Stimulated activated naive CD4-positive, alpha-beta T cell treated with Interleukin-2 at 50 U/mL for 16 hours (primary cell): Measurements from ENCODE around the gene TTC28.

Experiments
- DNase-seq: peaks from one replicate; lab custom pipeline; 2025; lab: John Stamatoyannopoulos, UW

Gene TTC28

GRCh38 chr22:28269277-28269676, 410.4 kb downstream of the TTC28 start:
- no peak for DNase-seq

- DNase-seq: no peak
Measured at GRCh38 chr22:28268850-28269249, 410.8 kb downstream of the TTC28 start.

- no peak for DNase-seq
Measured at GRCh38 chr22:28268171-28268570, 411.5 kb downstream of the TTC28 start.

GRCh38 chr22:28260619-28261018, 419.0 kb downstream of the TTC28 start:
- DNase-seq: no peak

- DNase-seq: no peak
Measured at GRCh38 chr22:28259774-28260312, 419.8 kb downstream of the TTC28 start.

GRCh38 chr22:28254396-28254795, 425.2 kb downstream of the TTC28 start:
- DNase-seq: no peak

GRCh38 chr22:28252539-28252938, 427.1 kb downstream of the TTC28 start:
- DNase-seq: no peak

GRCh38 chr22:28250036-28250695, 429.5 kb downstream of the TTC28 start:
- no peak for DNase-seq

- DNase-seq: no peak
Measured at GRCh38 chr22:28249402-28249801, 430.2 kb downstream of the TTC28 start.

GRCh38 chr22:28247667-28248363, 431.8 kb downstream of the TTC28 start:
- no peak for DNase-seq

- no peak for DNase-seq
Measured at GRCh38 chr22:28247136-28247535, 432.5 kb downstream of the TTC28 start.

GRCh38 chr22:28246397-28246796, 433.2 kb downstream of the TTC28 start:
- DNase-seq: no peak

GRCh38 chr22:28245579-28246224, 433.9 kb downstream of the TTC28 start:
- DNase-seq: no peak

- no peak for DNase-seq
Measured at GRCh38 chr22:28244757-28245156, 434.9 kb downstream of the TTC28 start.

GRCh38 chr22:28243539-28243938, 436.1 kb downstream of the TTC28 start:
- DNase-seq: no peak

- DNase-seq: no peak
Measured at GRCh38 chr22:28241656-28242290, 437.9 kb downstream of the TTC28 start.

- DNase-seq: no peak
Measured at GRCh38 chr22:28239941-28240340, 439.7 kb downstream of the TTC28 start.

- no peak for DNase-seq
Measured at GRCh38 chr22:28237783-28238182, 441.9 kb downstream of the TTC28 start.

GRCh38 chr22:28237112-28237511, 442.5 kb downstream of the TTC28 start:
- no peak for DNase-seq

- DNase-seq: no peak
Measured at GRCh38 chr22:28232204-28232603, 447.4 kb downstream of the TTC28 start.

GRCh38 chr22:28231441-28231840, 448.2 kb downstream of the TTC28 start:
- no peak for DNase-seq

- DNase-seq: no peak
Measured at GRCh38 chr22:28230671-28231070, 449.0 kb downstream of the TTC28 start.
